ENCODE data around the gene PIGQ.

GRCh38 chr16:588639-588888, 18.8 kb downstream of the PIGQ start:
- TF ChIP-seq CTCF (IDR thresholded peaks at IDR 0.05), result no peak
- no peak for TF ChIP-seq POLR2A (IDR thresholded peaks at IDR 0.05)
